AG09309 (cell line): ENCODE data around the gene DENND1C.

ENCODE experiments used
- DNase-seq: peaks from one replicate; pipeline ENCODE4 v3.0.0-alpha.2; 2010; ENCODE audit warnings: low read depth
- H3K4me3 ChIP-seq: 2 replicates; pipeline ENCODE4 v1.5.1; 2011; ENCODE audit warnings: mild to moderate bottlenecking, low read depth, low read length, moderate library complexity; ENCODE audit not compliant: control insufficient read depth
- TF ChIP-seq, protein P1 (sequence below): IDR thresholded peaks from 2 replicates; pipeline ENCODE4 v1.5.1; 2011; ENCODE audit warnings: mild to moderate bottlenecking, low read depth, low read length, inconsistent platforms; ENCODE audit not compliant: insufficient read depth, control insufficient read depth; ENCODE audit errors: missing control alignments

DENND1C gene

DNA sequence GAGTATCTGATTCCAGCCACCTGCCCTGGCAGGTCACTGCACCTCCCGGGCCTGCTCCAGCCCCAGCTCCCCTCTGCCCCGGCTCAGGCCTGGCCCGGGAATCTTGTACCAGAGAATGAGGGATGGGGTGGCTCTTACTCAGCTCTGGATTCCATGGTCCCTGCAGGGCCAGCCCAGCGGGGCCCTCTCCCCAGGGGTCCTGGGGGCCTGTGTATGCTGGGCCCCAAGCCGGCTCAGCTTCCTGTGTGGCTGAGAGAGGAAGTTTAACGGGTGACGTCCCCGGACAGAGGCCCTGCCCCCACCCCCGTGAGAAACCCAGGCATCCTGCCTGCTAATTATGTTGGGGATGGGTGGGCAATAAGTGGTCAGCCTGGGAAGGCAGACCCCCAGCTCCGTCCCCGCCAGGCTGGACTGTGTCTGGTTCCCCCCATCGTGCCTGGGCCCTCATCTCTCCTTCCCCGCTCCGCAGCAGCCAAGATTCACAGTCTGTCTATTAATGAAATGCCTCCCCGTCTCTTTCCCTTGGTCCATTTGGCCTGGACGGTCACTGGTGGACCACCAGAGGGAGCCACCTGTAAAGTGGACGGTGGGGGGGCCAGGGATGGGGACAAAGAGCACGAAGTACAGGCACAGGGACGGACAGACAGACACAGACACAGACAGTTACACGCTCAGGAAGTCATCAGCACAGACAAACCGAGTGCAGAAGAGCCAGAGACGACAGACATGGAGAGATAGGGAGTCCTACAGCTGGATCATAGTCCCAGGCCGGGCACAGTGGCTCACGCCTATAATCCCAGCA, at the start of gene DENND1C:
DENND1C (minus strand) TSS at position 247 of the 802 bp plus-strand sequence; CDS start at position 155, 92 bp downstream.
- TF ChIP-seq, protein P1, sequence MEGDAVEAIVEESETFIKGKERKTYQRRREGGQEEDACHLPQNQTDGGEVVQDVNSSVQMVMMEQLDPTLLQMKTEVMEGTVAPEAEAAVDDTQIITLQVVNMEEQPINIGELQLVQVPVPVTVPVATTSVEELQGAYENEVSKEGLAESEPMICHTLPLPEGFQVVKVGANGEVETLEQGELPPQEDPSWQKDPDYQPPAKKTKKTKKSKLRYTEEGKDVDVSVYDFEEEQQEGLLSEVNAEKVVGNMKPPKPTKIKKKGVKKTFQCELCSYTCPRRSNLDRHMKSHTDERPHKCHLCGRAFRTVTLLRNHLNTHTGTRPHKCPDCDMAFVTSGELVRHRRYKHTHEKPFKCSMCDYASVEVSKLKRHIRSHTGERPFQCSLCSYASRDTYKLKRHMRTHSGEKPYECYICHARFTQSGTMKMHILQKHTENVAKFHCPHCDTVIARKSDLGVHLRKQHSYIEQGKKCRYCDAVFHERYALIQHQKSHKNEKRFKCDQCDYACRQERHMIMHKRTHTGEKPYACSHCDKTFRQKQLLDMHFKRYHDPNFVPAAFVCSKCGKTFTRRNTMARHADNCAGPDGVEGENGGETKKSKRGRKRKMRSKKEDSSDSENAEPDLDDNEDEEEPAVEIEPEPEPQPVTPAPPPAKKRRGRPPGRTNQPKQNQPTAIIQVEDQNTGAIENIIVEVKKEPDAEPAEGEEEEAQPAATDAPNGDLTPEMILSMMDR: peak; percentile 57
- no peak within 1 kb of the TSS for H3K4me3 ChIP-seq
- DNase-seq: no peak

DNA sequence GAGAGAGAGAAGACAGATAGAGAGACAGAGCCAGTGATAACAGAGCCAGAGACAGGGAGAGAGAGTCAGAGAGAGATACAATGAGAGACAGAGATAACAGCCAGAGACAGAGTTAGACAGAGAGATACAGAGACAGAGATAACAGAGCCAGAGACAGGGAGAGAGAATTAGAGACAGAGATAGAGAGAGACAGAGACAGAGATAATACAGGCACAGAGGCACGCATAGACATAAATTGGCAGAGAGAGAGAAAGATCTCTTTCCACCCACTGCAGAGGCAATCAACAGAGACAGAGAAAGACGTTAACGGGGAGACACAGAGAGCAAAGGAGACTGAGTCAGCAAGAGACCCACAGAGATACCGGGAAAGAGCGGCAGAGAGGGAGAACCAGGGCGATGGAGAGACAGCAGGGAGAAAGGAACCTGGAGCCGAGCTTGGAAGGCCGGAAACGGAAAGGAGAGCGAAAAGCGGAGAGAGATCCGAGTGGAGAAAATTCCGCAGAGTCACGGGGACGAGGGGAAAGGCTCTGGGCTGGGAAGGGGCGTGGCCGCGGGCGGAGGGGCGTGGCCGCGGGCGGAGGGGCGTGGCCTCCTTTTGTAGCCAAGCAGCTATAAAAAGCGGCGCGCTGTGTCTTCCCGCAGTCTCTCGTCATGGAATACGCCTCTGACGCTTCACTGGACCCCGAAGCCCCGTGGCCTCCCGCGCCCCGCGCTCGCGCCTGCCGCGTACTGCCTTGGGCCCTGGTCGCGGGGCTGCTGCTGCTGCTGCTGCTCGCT, 49.0 kb upstream of the DENND1C start, which contains the start of gene TNFSF9:
TNFSF9 (plus strand) TSS at position 641 of the 777 bp plus-strand sequence; CDS start at position 652, 11 bp downstream.
- TF ChIP-seq, protein P1: no peak
- DNase-seq: peak; percentile 24
- H3K4me3 ChIP-seq: peak within 1 kb of the TSS; percentile 59

- DNase-seq: no peak
- peak overlapping the region; percentile 59 for H3K4me3 ChIP-seq
- TF ChIP-seq, protein P1: no peak
Observed at GRCh38 chr19:6529937-6530385, 48.4 kb upstream of the DENND1C start.

- TF ChIP-seq, protein P1: no peak
- H3K4me3 ChIP-seq: no peak overlapping the region
- no peak for DNase-seq
Observed at GRCh38 chr19:6529351-6529750, 47.8 kb upstream of the DENND1C start.

- no peak for DNase-seq
Observed at GRCh38 chr19:6528544-6529121, 47.0 kb upstream of the DENND1C start.

More at GRCh38 chr19:6528544-6529121, 47.0 kb upstream of the DENND1C start:
- H3K4me3 ChIP-seq: no peak overlapping the region
- TF ChIP-seq, protein P1: no peak
